Prostate gland (tissue), 2 donors: Measurements from ENCODE around the gene NKX2-2.

Experiments used
- CTCF ChIP-seq, 4 experiments: fragments of 200-600 bp in 2 of 4; fragments of 450-650 bp in 2 of 4; sonication (generic) in 2 of 4; IDR thresholded peaks; 1 replicate in 3 of 4; 2 replicates in 1 of 4; pipeline ENCODE4 v1.5.1; 2016 to 2019; ENCODE audit warnings: antibody characterized with exemption in 4 of 4, mild to moderate bottlenecking in 2 of 4, moderate library complexity in 2 of 4
- POLR2A ChIP-seq: fragments of 450-650 bp; IDR thresholded peaks from one replicate; pipeline ENCODE4 v1.6.1; 2016; ENCODE audit warnings: antibody characterized with exemption, mild to moderate bottlenecking

GRCh38 chr20:21514553-21515251, 838 bp upstream of the NKX2-2 start:
- TF ChIP-seq POLR2A (no peak), CTCF (IDR thresholded peaks at IDR 0.05) (no peak)
